Tibial artery (tissue), 4 donors: ENCODE results near the gene WNT10A.

Experiments used
- DNase-seq, 2 donors: peaks; one replicate each; pipeline ENCODE4 v3.0.0-alpha.2; 2019
- H3K27ac ChIP-seq, 2 donors: fragments of 200-600 bp; sonication (generic) in 1 of 2; 1 replicate in 1 of 2; 2 replicates in 1 of 2; pipeline ENCODE4 v1.5.1; 2018 to 2019; ENCODE audit warnings: mild to moderate bottlenecking in 1 of 2
- H3K27me3 ChIP-seq, 2 donors: fragments of 200-600 bp; sonication (generic) in 1 of 2; one replicate each; pipeline versions ENCODE4 v1.5.1 to v1.6.0; 2016 to 2019
- H3K36me3 ChIP-seq, 3 donors: fragments of 200-600 bp; sonication (generic) in 2 of 3; one replicate each; pipeline ENCODE4 v1.5.1; 2016 to 2019; ENCODE audit warnings: mild to moderate bottlenecking in 2 of 3
- H3K4me1 ChIP-seq, 4 donors: fragments of 200-600 bp; sonication (generic) in 2 of 4; 1 replicate in 3 of 4; 2 replicates in 1 of 4; pipeline ENCODE4 v1.5.1; 2016 to 2019
- H3K4me3 ChIP-seq, 2 donors: fragments of 200-600 bp; sonication (generic) in 1 of 2; 1 replicate in 1 of 2; 2 replicates in 1 of 2; pipeline ENCODE4 v1.5.1; 2018 to 2019; ENCODE audit warnings: mild to moderate bottlenecking in 2 of 2
- H3K9me3 ChIP-seq, 3 donors: fragments of 200-600 bp; sonication (generic) in 1 of 3; one replicate each; pipeline ENCODE4 v1.5.1; 2016 to 2019
- CTCF ChIP-seq, 2 experiments: fragments of 200-600 bp in 1 of 2; fragments of 450-650 bp in 1 of 2; IDR thresholded peaks; one replicate each; pipeline ENCODE4 v1.5.1; 2017 to 2019; ENCODE audit warnings: antibody characterized with exemption in 2 of 2, mild to moderate bottlenecking in 1 of 2, moderate library complexity in 1 of 2
- intact Hi-C: fragments of 100-400 bp; cut with DNase I; formaldehyde crosslinking; loops from one replicate; pipeline ENCODE4 v1.15.0; 2023; ENCODE audit warnings: low total_unique reads

WNT10A gene

GRCh38 chr2:218858671-218859555 is 21.7 kb upstream of the WNT10A start:
- Histone ChIP-seq H3K36me3 (no peaks in the 10 kb centered on the region), H3K4me3 (peak overlapping the region; percentile 34 to 47), H3K4me1 (peaks cover 0 to 25% (median 23%) of the 10 kb centered on the region in 4 donors), H3K27ac (no peak overlapping the region), H3K9me3 (no peaks in the 10 kb centered on the region), H3K27me3 (peaks cover 0 to 94% of the 10 kb centered on the region in 2 donors)
- no peak for TF ChIP-seq CTCF (IDR thresholded peaks at IDR 0.05)
- DNase-seq: peak in 1 of 2 donors; percentile 55
- intact Hi-C loops: no loop called here

GRCh38 chr2:218859556-218859987 is 21.1 kb upstream of the WNT10A start, which contains the start of gene WNT6:
TSS of gene WNT6 (plus strand) at chr2:218859805. CDS start at chr2:218860038, 233 bp downstream.
- Histone ChIP-seq H3K36me3 (no peaks in the 10 kb centered on the region), H3K27me3 (peaks cover 0 to 96% of the 10 kb centered on the region in 2 donors), H3K27ac (no peak within 1 kb of the TSS), H3K4me1 (peaks cover 0 to 25% (median 23%) of the 10 kb centered on the region in 4 donors), H3K9me3 (no peaks in the 10 kb centered on the region), H3K4me3 (peak within 1 kb of the TSS; percentile 34 to 47)
- intact Hi-C loops: no loop called here
- no peak for TF ChIP-seq CTCF (IDR thresholded peaks at IDR 0.05)
- DNase-seq: peak in 1 of 2 donors; percentile 40

- H3K4me1 ChIP-seq: peaks cover 0 to 25% (median 23%) of the 10 kb centered on the region in 4 donors
- intact Hi-C loops: no loop called here
- no peaks in the 10 kb centered on the region for H3K9me3 ChIP-seq
- TF ChIP-seq CTCF (IDR thresholded peaks at IDR 0.05): no peak
- peaks cover 0 to 98% of the 10 kb centered on the region in 2 donors for H3K27me3 ChIP-seq
- no peak overlapping the region for H3K27ac ChIP-seq
- H3K4me3 ChIP-seq: peak overlapping the region; percentile 34 to 47
- DNase-seq: peak in 1 of 2 donors; percentile 53
- H3K36me3 ChIP-seq: no peaks in the 10 kb centered on the region
Observed at GRCh38 chr2:218859988-218860831, 20.4 kb upstream of the WNT10A start.

- no peaks in the 10 kb centered on the region for H3K9me3 ChIP-seq
- peak in 1 of 2 donors; percentile 56 for DNase-seq
- peak overlapping the region in 1 of 2 donors; percentile 2 for H3K4me3 ChIP-seq
- peaks cover 0 to 25% (median 23%) of the 10 kb centered on the region in 4 donors for H3K4me1 ChIP-seq
- no peak for TF ChIP-seq CTCF (IDR thresholded peaks at IDR 0.05)
- intact Hi-C loops: no loop called here
- H3K27me3 ChIP-seq: peaks cover 0 to 98% of the 10 kb centered on the region in 2 donors
- H3K36me3 ChIP-seq: no peaks in the 10 kb centered on the region
- H3K27ac ChIP-seq: no peak overlapping the region
Observed at GRCh38 chr2:218860950-218861381, 19.7 kb upstream of the WNT10A start.

GRCh38 chr2:218861645-218862318 is 18.9 kb upstream of the WNT10A start:
- intact Hi-C loops: no loop called here
- DNase-seq: no peak
- Histone ChIP-seq H3K27me3 (peaks cover 0 to 97% of the 10 kb centered on the region in 2 donors), H3K36me3 (no peaks in the 10 kb centered on the region), H3K9me3 (no peaks in the 10 kb centered on the region), H3K4me1 (peaks cover 0 to 25% (median 23%) of the 10 kb centered on the region in 4 donors), H3K27ac (no peak overlapping the region), H3K4me3 (no peak overlapping the region)
- TF ChIP-seq CTCF (IDR thresholded peaks at IDR 0.05): no peak
